PC-3 (cell line): ENCODE data around the gene SLC19A1. TPM values are rescaled to one million over a fixed set of nuclear protein-coding genes. Genes with fewer than 3 reads are reported as not detected.

ENCODE experiments used
- ATAC-seq: fragments of 200-7000 bp; cut with Tn5 transposase; 2 replicates; pipeline ENCODE4 v1.9.1; 2020; ENCODE audit warnings: mild to moderate bottlenecking, moderate library complexity
- BruUV-seq: library from RNA; stranded (reverse); fragments of 400-500 nt; replicated peaks from 2 replicates; lab custom pipeline; 2021; lab: Mats Ljungman, UMichigan
- CTCF ChIA-PET: fragments of 300-600 bp; sonication (Branson Sonifier 250); formaldehyde crosslinking; loops from one replicate; lab custom pipeline; 2022; ENCODE audit warnings: antibody characterized with exemption; lab: Charles Lee
- POLR2A ChIA-PET: fragments of 300-600 bp; sonication (Branson Sonifier 250); formaldehyde crosslinking; loops from one replicate; lab custom pipeline; 2022; ENCODE audit warnings: antibody characterized with exemption; ENCODE audit not compliant: unreplicated experiment; lab: Charles Lee
- DNase-seq: peaks from one replicate; pipeline ENCODE4 v3.0.0-alpha.2; 2015
- H2AFZ ChIP-seq: fragments of 300-600 bp; sonication (generic); 2 replicates; pipeline ENCODE4 v1.6.0; 2016; ENCODE audit warnings: antibody characterized with exemption, low read length
- H3F3A ChIP-seq: fragments of 300-600 bp; sonication (generic); one replicate; pipeline ENCODE4 v1.6.0; 2017; ENCODE audit warnings: antibody characterized with exemption, low read length, control low read depth, mild to moderate bottlenecking; ENCODE audit not compliant: unreplicated experiment
- H3K27ac ChIP-seq: fragments of 300-600 bp; sonication (generic); 2 replicates; pipeline ENCODE4 v1.5.1; 2016; ENCODE audit warnings: mild to moderate bottlenecking, low read length
- H3K27me3 ChIP-seq: fragments of 300-600 bp; sonication (generic); 2 replicates; pipeline ENCODE4 v1.6.1; 2016; ENCODE audit warnings: low read length, mixed read lengths
- H3K36me3 ChIP-seq: fragments of 300-600 bp; sonication (generic); 2 replicates; pipeline ENCODE4 v1.6.1; 2016; ENCODE audit warnings: low read depth, mixed run types, low read length, mixed read lengths
- H3K4me1 ChIP-seq: fragments of 300-600 bp; sonication (generic); 2 replicates; pipeline ENCODE4 v1.5.1; 2016; ENCODE audit warnings: low read length; ENCODE audit not compliant: insufficient read depth
- H3K4me2 ChIP-seq: fragments of 300-600 bp; sonication (generic); 2 replicates; pipeline ENCODE4 v1.6.0; 2016; ENCODE audit warnings: low read length
- H3K4me3 ChIP-seq: fragments of 300-600 bp; sonication (generic); 2 replicates; pipeline ENCODE4 v1.5.1; 2016; ENCODE audit warnings: mild to moderate bottlenecking, low read length, mixed read lengths
- H3K79me2 ChIP-seq: fragments of 300-600 bp; sonication (generic); 2 replicates; pipeline ENCODE4 v1.6.1; 2017; ENCODE audit warnings: low read length, mixed read lengths
- H3K9ac ChIP-seq: fragments of 300-600 bp; sonication (generic); 2 replicates; pipeline ENCODE4 v1.6.0; 2016; ENCODE audit warnings: mild to moderate bottlenecking, low read length
- H3K9me2 ChIP-seq: fragments of 300-600 bp; sonication (generic); replicated peaks from 2 replicates; pipeline ENCODE4 v1.6.1; 2016; ENCODE audit warnings: mixed run types, low read length, mixed read lengths
- H3K9me3 ChIP-seq: fragments of 300-600 bp; sonication (generic); 2 replicates; pipeline ENCODE4 v1.6.1; 2016; ENCODE audit warnings: low read length, mixed read lengths
- H4K20me1 ChIP-seq: fragments of 300-600 bp; sonication (generic); 2 replicates; pipeline ENCODE4 v1.6.1; 2016; ENCODE audit warnings: low read length, mixed read lengths
- CTCF ChIP-seq: fragments of 300-600 bp; sonication (generic); conservative IDR thresholded peaks from 2 replicates; pipeline ENCODE4 v1.5.1; 2017; ENCODE audit warnings: antibody characterized with exemption, low read depth, mild to moderate bottlenecking, low read length
- EZH2 ChIP-seq: fragments of 300-600 bp; sonication (generic); IDR thresholded peaks from one replicate; pipeline ENCODE4 v1.6.1; 2017; ENCODE audit warnings: antibody characterized with exemption, mild to moderate bottlenecking, low read length; ENCODE audit not compliant: unreplicated experiment
- EZH2phosphoT487 ChIP-seq: fragments of 300-600 bp; sonication (generic); IDR thresholded peaks from 2 replicates; pipeline ENCODE4 v1.6.1; 2018; ENCODE audit warnings: mild to moderate bottlenecking, antibody characterized with exemption, low read length, borderline replicate concordance
- intact Hi-C: fragments of 100-400 bp; cut with micrococcal nuclease; formaldehyde crosslinking; loops from 2 replicates; pipeline ENCODE4 v1.9.0; 2023
- total RNA-seq: library from RNA; depleted of rRNA; stranded (reverse); fragments of >200 nt; gene quantifications from 2 replicates; pipeline ENCODE4 v1.2.3, GENCODE V29; 2014

SLC19A1 gene
- total RNA-seq, 1 experiment from 2014 or later, result 54.2 TPM

- Histone ChIP-seq H3K4me3 (no peak overlapping the region), H3K36me3 (peaks cover 45% of the 10 kb centered on the region), H3K9me3 (no peaks in the 10 kb centered on the region), H3K4me2 (no peak overlapping the region), H3K27ac (no peak overlapping the region), H3K9me2 (no peaks in the 10 kb centered on the region), H3F3A (no peaks in the 10 kb centered on the region), H4K20me1 (no peaks in the 10 kb centered on the region), H3K79me2 (0 out of 2 replicates have a peak, but pooled peaks cover 3% of the 10 kb centered on the region), H3K27me3 (no peaks in the 10 kb centered on the region), H3K9ac (no peak overlapping the region), H3K4me1 (no peaks in the 10 kb centered on the region), H2AFZ (no peak overlapping the region)
- ATAC-seq, result no peak
- intact Hi-C loops, result no loop called here
- TF ChIP-seq EZH2 (no peak), CTCF (no peak), EZH2phosphoT487 (no peak)
- ChIA-PET CTCF (no interaction called here), POLR2A (no interaction called here)
- BruUV-seq, result no TSS peak
- no peak for DNase-seq
These were observed 12.3 kb downstream of the SLC19A1 start for GRCh38 chr21:45529785-45530422.

DNA sequence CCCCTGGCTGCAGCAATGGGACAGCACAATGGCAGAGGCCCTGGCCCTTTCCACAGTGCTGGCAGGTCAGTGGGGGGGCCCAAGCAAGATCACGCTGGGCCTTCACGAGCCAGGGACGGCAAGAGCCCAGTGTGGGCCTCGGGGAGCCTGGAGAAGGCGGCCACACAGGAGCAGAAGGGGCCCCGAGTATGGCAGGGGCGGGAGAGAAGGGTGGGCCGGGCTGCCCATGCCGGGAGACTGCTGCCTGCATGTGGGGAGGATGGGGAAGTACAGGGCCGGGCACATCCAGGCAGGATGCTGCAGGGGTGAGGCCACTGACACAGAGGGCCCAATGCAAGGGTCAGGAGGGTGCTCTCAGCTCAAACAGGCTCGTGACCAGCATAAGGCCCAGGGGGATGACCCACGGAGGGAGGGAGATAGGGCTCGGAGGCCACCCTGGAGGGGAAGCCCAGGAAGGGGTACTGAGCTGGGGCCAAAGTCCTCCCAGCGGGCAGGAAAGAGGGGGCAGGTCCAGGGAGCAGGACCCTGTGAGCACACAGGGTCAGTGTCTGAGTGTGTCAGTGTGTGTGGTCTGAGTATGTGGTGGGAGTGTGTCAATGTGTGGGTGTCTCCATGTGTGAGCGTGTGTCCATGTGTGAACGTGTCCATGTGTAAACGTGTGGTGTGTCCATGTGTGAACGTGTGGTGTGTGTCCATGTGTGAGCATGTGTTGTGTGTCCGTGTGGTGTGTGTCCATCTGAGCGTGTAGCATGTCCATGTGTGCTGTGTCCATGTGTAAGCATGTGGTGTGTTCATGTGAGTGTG is 13.1 kb downstream of the SLC19A1 start:
- Histone ChIP-seq H3K4me1 (no peaks in the 10 kb centered on the region), H3K79me2 (no peaks in the 10 kb centered on the region), H2AFZ (no peak overlapping the region), H3K36me3 (peaks cover 48% of the 10 kb centered on the region), H3K4me2 (no peak overlapping the region), H3K9ac (no peak overlapping the region), H3K27ac (no peak overlapping the region), H3F3A (no peaks in the 10 kb centered on the region), H3K9me3 (no peaks in the 10 kb centered on the region), H3K27me3 (no peaks in the 10 kb centered on the region), H3K9me2 (no peaks in the 10 kb centered on the region), H3K4me3 (no peak overlapping the region), H4K20me1 (no peaks in the 10 kb centered on the region)
- ChIA-PET POLR2A (no interaction called here), CTCF (no interaction called here)
- intact Hi-C loops, result no loop called here
- no TSS peak for BruUV-seq
- DNase-seq (no peak), ATAC-seq (no peak)
- TF ChIP-seq EZH2phosphoT487 (no peak), EZH2 (no peak), CTCF (no peak)
